Mesodermal cell (in vitro differentiated cells): Measurements from ENCODE around the gene EML4.

Source experiments
- H3K27ac ChIP-seq: 2 replicates; pipeline ENCODE4 v1.7.0; 2013; ENCODE audit warnings: mild to moderate bottlenecking, low read depth, low read length, moderate library complexity; ENCODE audit not compliant: severe bottlenecking
- H3K36me3 ChIP-seq: 2 replicates; pipeline ENCODE4 v1.7.1; 2013; ENCODE audit warnings: mild to moderate bottlenecking, low read length, moderate library complexity; ENCODE audit not compliant: control insufficient read depth, insufficient read depth
- H3K4me1 ChIP-seq: one replicate; pipeline ENCODE4 v1.7.1; 2013; ENCODE audit warnings: mild to moderate bottlenecking, low read length; ENCODE audit not compliant: insufficient read depth, control insufficient read depth, poor library complexity, severe bottlenecking
- H3K4me3 ChIP-seq: 2 replicates; pipeline ENCODE4 v1.7.0; 2013; ENCODE audit warnings: low read length, control low read depth, mild to moderate bottlenecking; ENCODE audit not compliant: insufficient read depth, poor library complexity, severe bottlenecking; ENCODE audit errors: extremely low read depth
- H3K9me3 ChIP-seq: 2 replicates; pipeline ENCODE4 v1.7.1; 2013; ENCODE audit warnings: mild to moderate bottlenecking, low read length, moderate library complexity; ENCODE audit not compliant: control insufficient read depth
- WGBS, 2 experiments: methylation state at CpG; one replicate each; pipeline ENCODE4 v1.1.5; 2013; ENCODE audit warnings: missing lambda C conversion rate in 2 of 2; ENCODE audit not compliant: insufficient coverage in 2 of 2; 5-methylcytosine and 5-hydroxymethylcytosine counted together

EML4 gene

DNA sequence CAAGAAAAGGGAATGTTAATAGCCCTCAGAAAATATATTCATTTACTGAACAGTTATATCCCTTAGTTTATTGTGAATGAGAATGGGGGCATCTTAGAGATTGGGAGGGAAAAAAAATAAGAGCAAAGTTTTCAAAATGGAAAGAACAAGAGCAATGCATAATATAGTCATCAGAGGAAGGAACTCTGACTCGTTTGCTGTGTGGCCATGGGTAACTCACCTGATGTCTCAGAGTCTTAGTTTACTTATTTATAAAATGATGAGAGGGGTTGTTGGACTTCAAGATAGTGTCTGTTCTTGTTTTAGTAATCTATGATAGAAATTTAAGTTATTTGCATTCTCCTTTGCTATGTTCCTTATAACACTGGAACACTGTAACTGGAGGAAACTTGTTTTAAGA is 70.7 kb downstream of the EML4 start:
- peaks cover 25% of the 10 kb centered on the region for H3K4me1 ChIP-seq
- no peak overlapping the region for H3K27ac ChIP-seq
- no peak overlapping the region for H3K4me3 ChIP-seq
- no peaks in the 10 kb centered on the region for H3K36me3 ChIP-seq
- 67 to 73% methylated on average over 1 of the region's 1 CpG for WGBS, 2 experiments
- no peaks in the 10 kb centered on the region for H3K9me3 ChIP-seq

- H3K36me3 ChIP-seq = peaks cover 14% of the 10 kb centered on the region
- 86 to 100% methylated on average over 3 to 4 of the region's 4 CpGs for WGBS, 2 experiments
- H3K9me3 ChIP-seq = no peaks in the 10 kb centered on the region
- no peak overlapping the region for H3K4me3 ChIP-seq
- H3K27ac ChIP-seq = peak overlapping the region; percentile 24
- peaks cover 25% of the 10 kb centered on the region for H3K4me1 ChIP-seq
Measured at GRCh38 chr2:42241517-42241916, 72.4 kb downstream of the EML4 start.

GRCh38 chr2:42243297-42243696 is 74.1 kb downstream of the EML4 start:
- WGBS, 2 experiments = 100% methylated on average over 1 of the region's 3 CpGs; no CpG with 5 or more reads in 1 of the 2 experiments
- H3K36me3 ChIP-seq = peaks cover 21% of the 10 kb centered on the region
- H3K27ac ChIP-seq = no peak overlapping the region
- peaks cover 25% of the 10 kb centered on the region for H3K4me1 ChIP-seq
- H3K4me3 ChIP-seq = no peak overlapping the region
- no peaks in the 10 kb centered on the region for H3K9me3 ChIP-seq

DNA sequence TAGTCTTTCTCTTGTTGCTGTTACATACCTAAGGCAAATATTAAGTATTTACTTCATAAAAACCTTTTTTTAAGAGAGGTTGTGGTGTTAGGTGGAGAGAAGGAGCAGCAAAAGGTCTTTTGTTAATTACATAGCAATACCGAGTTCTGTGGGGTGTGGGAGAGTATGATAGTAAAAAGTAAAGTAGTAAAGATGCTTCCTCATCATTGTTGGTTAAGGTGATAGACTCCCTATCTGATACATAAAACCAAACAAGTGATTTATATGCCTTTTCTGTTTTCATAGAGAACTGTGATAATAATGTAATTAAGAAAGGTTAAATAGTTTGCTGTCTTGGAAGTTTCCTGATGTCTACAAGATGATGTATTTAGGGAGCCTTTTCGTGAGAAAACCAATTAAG is 75.4 kb downstream of the EML4 start:
- H3K27ac ChIP-seq = no peak overlapping the region
- peaks cover 22% of the 10 kb centered on the region for H3K36me3 ChIP-seq
- H3K4me1 ChIP-seq = peaks cover 18% of the 10 kb centered on the region
- H3K9me3 ChIP-seq = no peaks in the 10 kb centered on the region
- no peak overlapping the region for H3K4me3 ChIP-seq
- 83% methylated on average over 1 of the region's 2 CpGs; no CpG with 5 or more reads in 1 of the 2 experiments for WGBS, 2 experiments

- H3K27ac ChIP-seq = no peak overlapping the region
- H3K9me3 ChIP-seq = no peaks in the 10 kb centered on the region
- peaks cover 31% of the 10 kb centered on the region for H3K36me3 ChIP-seq
- 97 to 100% methylated on average over 4 of the region's 4 CpGs for WGBS, 2 experiments
- peaks cover 11% of the 10 kb centered on the region for H3K4me1 ChIP-seq
- no peak overlapping the region for H3K4me3 ChIP-seq
Measured at GRCh38 chr2:42245396-42245795, 76.2 kb downstream of the EML4 start.

GRCh38 chr2:42246562-42246961 is 77.4 kb downstream of the EML4 start:
- WGBS, 2 experiments = no CpG with 5 or more reads among the region's 1 CpG
- Histone ChIP-seq H3K4me3 (no peak overlapping the region), H3K36me3 (peaks cover 40% of the 10 kb centered on the region), H3K4me1 (peaks cover 4% of the 10 kb centered on the region), H3K9me3 (no peaks in the 10 kb centered on the region), H3K27ac (no peak overlapping the region)

DNA sequence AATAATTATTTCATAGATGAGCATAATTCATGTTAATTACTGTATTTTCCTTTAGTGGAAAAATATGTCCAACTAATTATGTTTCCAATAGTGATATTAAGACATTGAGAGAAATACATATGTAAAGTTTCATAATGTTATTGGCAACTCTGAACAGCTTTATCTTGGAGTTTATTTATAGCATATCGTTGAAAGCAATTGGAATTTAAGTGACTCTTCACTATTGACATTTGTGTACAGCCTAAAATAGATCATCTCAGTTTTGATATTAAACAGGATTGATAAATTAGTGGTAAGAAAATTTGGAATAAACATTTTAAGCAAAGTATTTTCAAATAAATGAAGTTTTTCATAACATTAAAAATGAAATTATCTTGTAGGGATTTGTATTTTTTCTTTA is 79.7 kb downstream of the EML4 start:
- Histone ChIP-seq H3K36me3 (peaks cover 40% of the 10 kb centered on the region), H3K4me1 (no peaks in the 10 kb centered on the region), H3K9me3 (no peaks in the 10 kb centered on the region), H3K4me3 (no peak overlapping the region), H3K27ac (no peak overlapping the region)
- no CpG with 5 or more reads among the region's 1 CpG for WGBS, 2 experiments

DNA sequence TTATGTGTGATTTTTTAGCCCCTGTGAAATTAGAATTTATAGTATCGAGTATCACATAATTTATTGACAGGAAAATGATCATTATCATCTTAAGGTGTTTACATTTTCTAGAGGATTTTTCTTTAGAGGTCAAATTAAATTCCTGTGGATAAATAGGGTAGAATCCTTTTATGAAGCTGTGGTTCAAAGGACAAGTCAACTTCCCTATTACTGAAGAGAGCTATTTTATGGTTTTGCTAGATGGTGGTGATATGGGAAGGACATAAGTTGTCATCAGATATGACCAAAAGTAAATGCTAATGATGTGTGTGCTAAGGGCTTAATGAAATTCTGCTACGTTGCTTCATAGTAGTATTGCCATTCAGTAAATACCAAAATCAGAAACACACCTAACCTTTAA is 80.1 kb downstream of the EML4 start:
- no peaks in the 10 kb centered on the region for H3K9me3 ChIP-seq
- H3K4me1 ChIP-seq = no peaks in the 10 kb centered on the region
- no peak overlapping the region for H3K4me3 ChIP-seq
- peaks cover 40% of the 10 kb centered on the region for H3K36me3 ChIP-seq
- H3K27ac ChIP-seq = no peak overlapping the region
- WGBS, 2 experiments = no CpG with 5 or more reads among the region's 2 CpGs

GRCh38 chr2:42249887-42250286 is 80.7 kb downstream of the EML4 start:
- H3K4me3 ChIP-seq = no peak overlapping the region

DNA sequence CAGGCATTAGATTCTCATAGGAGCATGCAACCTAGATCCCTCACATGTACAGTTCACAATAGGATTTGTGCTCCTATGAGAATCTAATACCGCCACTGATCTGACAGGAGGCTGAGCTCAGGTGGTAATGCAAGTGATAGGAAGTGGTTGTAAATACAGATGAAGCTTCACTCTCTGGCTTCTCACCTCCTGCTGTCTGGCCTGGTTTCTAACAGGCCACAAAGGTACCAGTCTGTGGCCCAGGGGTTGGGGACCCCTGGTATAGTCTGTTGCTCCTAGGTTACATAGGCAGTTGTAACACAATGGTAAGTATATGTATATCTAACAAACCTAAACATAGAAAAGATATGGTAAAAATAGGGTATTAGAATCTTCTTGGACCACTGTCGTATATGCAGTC is 81.8 kb downstream of the EML4 start:
- H3K27ac ChIP-seq = no peak overlapping the region
- no peaks in the 10 kb centered on the region for H3K9me3 ChIP-seq
- H3K4me3 ChIP-seq = no peak overlapping the region
- WGBS, 2 experiments = no CpG with 5 or more reads among the region's 2 CpGs
- H3K4me1 ChIP-seq = no peaks in the 10 kb centered on the region
- H3K36me3 ChIP-seq = peaks cover 32% of the 10 kb centered on the region

More at GRCh38 chr2:42249887-42250286, 80.7 kb downstream of the EML4 start:
- Histone ChIP-seq H3K27ac (peak overlapping the region; percentile 18), H3K36me3 (peaks cover 40% of the 10 kb centered on the region), H3K4me1 (no peaks in the 10 kb centered on the region), H3K9me3 (no peaks in the 10 kb centered on the region)
- 71 to 88% methylated on average over 3 of the region's 3 CpGs for WGBS, 2 experiments

- H3K4me3 ChIP-seq = no peak overlapping the region
- peaks cover 27% of the 10 kb centered on the region for H3K36me3 ChIP-seq
- no peaks in the 10 kb centered on the region for H3K4me1 ChIP-seq
- 63 to 70% methylated on average over 1 to 2 of the region's 3 CpGs for WGBS, 2 experiments
- H3K9me3 ChIP-seq = no peaks in the 10 kb centered on the region
- no peak overlapping the region for H3K27ac ChIP-seq
Measured at GRCh38 chr2:42252464-42252863, 83.3 kb downstream of the EML4 start.
